B cell (primary cell): ENCODE results near the gene RAD51B. TPM values are rescaled to one million over a fixed set of nuclear protein-coding genes. Genes with fewer than 3 reads are reported as not detected.

Experiments
- ATAC-seq: fragments of 200-7000 bp; cut with Tn5 transposase; one replicate; pipeline ENCODE4 v1.10.0; 2021; ENCODE audit warnings: low read depth, mild to moderate bottlenecking, moderate number of reproducible peaks, moderate library complexity
- CTCF ChIA-PET: fragments of 350-600 bp; sonication (Branson Sonifier 250); formaldehyde crosslinking; loops from one replicate; lab custom pipeline; 2021; ENCODE audit warnings: antibody characterized with exemption, inconsistent platforms; lab: Charles Lee
- POLR2A ChIA-PET: fragments of 350-600 bp; sonication (Branson Sonifier 250); formaldehyde crosslinking; loops from one replicate; lab custom pipeline; 2021; ENCODE audit warnings: antibody characterized with exemption; lab: Charles Lee
- DNase-seq: peaks from one replicate; pipeline ENCODE4 v3.0.0; 2013
- H2AFZ ChIP-seq: 2 replicates; pipeline ENCODE4 v1.6.1; 2012; ENCODE audit warnings: mild to moderate bottlenecking, low read depth, low read length; ENCODE audit not compliant: insufficient read depth, poor library complexity, severe bottlenecking
- H3K27ac ChIP-seq, 2 donors: 1 replicate in 1 of 2; 2 replicates in 1 of 2; pipeline ENCODE4 v1.5.1; 2012 to 2013; ENCODE audit warnings: low read length in 2 of 2, mild to moderate bottlenecking in 2 of 2, moderate library complexity in 1 of 2
- H3K27me3 ChIP-seq, 4 experiments: fragments of 200-600 bp in 1 of 4; sonication (generic) in 1 of 4; replicated peaks in 1 of 4; 1 replicate in 2 of 4; 2 replicates in 2 of 4; pipeline versions ENCODE4 v1.6.1 to v1.7.0; 2013 to 2016; ENCODE audit warnings: low read length in 3 of 4, mild to moderate bottlenecking in 2 of 4, mixed read lengths in 1 of 4, moderate library complexity in 1 of 4; ENCODE audit not compliant: insufficient read depth in 4 of 4, control insufficient read depth in 3 of 4; ENCODE audit errors: control extremely low read depth in 1 of 4
- H3K36me3 ChIP-seq, 2 experiments: replicated peaks in 1 of 2; 1 replicate in 1 of 2; 2 replicates in 1 of 2; pipeline versions ENCODE4 v1.6.1 to v1.7.1; 2013; ENCODE audit warnings: low read length in 1 of 2; ENCODE audit not compliant: insufficient read depth in 2 of 2, control insufficient read depth in 1 of 2; ENCODE audit errors: control extremely low read depth in 1 of 2, extremely low read depth in 1 of 2
- H3K4me1 ChIP-seq, 2 donors: fragments of 200-600 bp in 1 of 2; sonication (generic) in 1 of 2; 1 replicate in 1 of 2; 2 replicates in 1 of 2; pipeline versions ENCODE4 v1.5.1 to v1.6.1; 2013 to 2017; ENCODE audit warnings: low read length in 2 of 2; ENCODE audit not compliant: control insufficient read depth in 2 of 2, insufficient read depth in 2 of 2
- H3K4me2 ChIP-seq: replicated peaks from 2 replicates; pipeline ENCODE3; 2012; ENCODE audit warnings: mild to moderate bottlenecking, low read depth, low read length; ENCODE audit not compliant: poor library complexity, severe bottlenecking
- H3K4me3 ChIP-seq, 5 experiments: fragments of 200-600 bp in 1 of 5; sonication (generic) in 1 of 5; 1 replicate in 3 of 5; 2 replicates in 2 of 5; pipeline versions ENCODE4 v1.5.1 to v1.7.0; 2011 to 2016; ENCODE audit warnings: low read length in 4 of 5, mild to moderate bottlenecking in 4 of 5, low read depth in 2 of 5, control low read depth in 1 of 5, moderate library complexity in 1 of 5; ENCODE audit not compliant: insufficient read depth in 1 of 5; ENCODE audit errors: control extremely low read depth in 1 of 5, extremely low read depth in 1 of 5
- H3K79me2 ChIP-seq: fragments of 200-600 bp; sonication (generic); one replicate; pipeline ENCODE4 v1.6.0; 2016; ENCODE audit warnings: low read length; ENCODE audit not compliant: control insufficient read depth, insufficient read depth
- H3K9ac ChIP-seq: fragments of 200-600 bp; sonication (generic); 2 replicates; pipeline ENCODE4 v1.6.1; 2017; ENCODE audit warnings: mild to moderate bottlenecking, low read length, moderate library complexity
- H3K9me3 ChIP-seq, 3 donors: one replicate each; pipeline versions ENCODE4 v1.6.1 to v1.7.1; 2013; ENCODE audit warnings: low read length in 2 of 3; ENCODE audit not compliant: control insufficient read depth in 2 of 3, insufficient read depth in 1 of 3; ENCODE audit errors: control extremely low read depth in 1 of 3
- H4K20me1 ChIP-seq: 2 replicates; pipeline ENCODE4 v1.6.0; 2012; ENCODE audit warnings: mild to moderate bottlenecking, low read length; ENCODE audit not compliant: insufficient read depth, control insufficient read depth, poor library complexity, severe bottlenecking
- H3K27ac Mint-ChIP-seq: one replicate; pipeline ENCODE4 v1.8.0; 2021; ENCODE audit warnings: mixed read lengths
- H3K27me3 Mint-ChIP-seq: one replicate; pipeline ENCODE4 v1.8.0; 2021; ENCODE audit warnings: mixed read lengths
- H3K4me1 Mint-ChIP-seq: one replicate; pipeline ENCODE4 v1.8.0; 2021; ENCODE audit warnings: mixed read lengths
- H3K4me3 Mint-ChIP-seq: one replicate; pipeline ENCODE4 v1.8.0; 2021; ENCODE audit warnings: mixed read lengths
- H3K9me3 Mint-ChIP-seq: one replicate; pipeline ENCODE4 v1.8.0; 2022; ENCODE audit warnings: mixed read lengths; ENCODE audit not compliant: insufficient read depth
- CTCF ChIP-seq: fragments of 200-600 bp; IDR thresholded peaks from one replicate; pipeline ENCODE4 v1.8.0; 2022; ENCODE audit warnings: antibody characterized with exemption, mild to moderate bottlenecking
- EZH2 ChIP-seq: IDR thresholded peaks from 2 replicates; pipeline ENCODE4 v1.6.1; 2012; ENCODE audit warnings: borderline replicate concordance, low read depth, mild to moderate bottlenecking, moderate library complexity, low read length; ENCODE audit not compliant: insufficient read depth, poor library complexity, severe bottlenecking
- WGBS: methylation state at CpG from one replicate; pipeline ENCODE4 v1.1.5; 2013; ENCODE audit warnings: missing lambda C conversion rate; ENCODE audit not compliant: insufficient coverage; 5-methylcytosine and 5-hydroxymethylcytosine counted together
- intact Hi-C: fragments of 100-400 bp; cut with micrococcal nuclease; formaldehyde crosslinking; loops from one replicate; pipeline ENCODE4 v1.10.0; 2022
- polyA plus RNA-seq: library from polyadenylated mRNA; depleted of rRNA; stranded (reverse); fragments of >200 nt; gene quantifications from 2 replicates; pipeline ENCODE4 v1.2.3, GENCODE V29; 2012
- total RNA-seq, 2 donors: library from RNA; stranded (reverse); fragments of 120-200 nt in 1 of 2; gene quantifications; 1 replicate in 1 of 2; 2 replicates in 1 of 2; pipeline versions ENCODE4 v1.2.3 to v1.2.4, GENCODE V29; 2013 to 2022

Gene RAD51B
- total and polyA plus RNA-seq, 2 donors (not counting 1 experiment from before 2014, with no cell fraction given) = 6.5 to 60.6 TPM

- Mint-ChIP-seq H3K9me3 (no peaks in the 10 kb centered on the region), H3K27ac (no peak overlapping the region), H3K4me1 (no peaks in the 10 kb centered on the region), H3K4me3 (no peak overlapping the region), H3K27me3 (no peaks in the 10 kb centered on the region)
- Histone ChIP-seq H3K27me3 (no peaks in the 10 kb centered on the region), H3K4me2 (no peak overlapping the region), H3K79me2 (no peaks in the 10 kb centered on the region), H3K27ac (no peak overlapping the region), H3K4me1 (no peaks in the 10 kb centered on the region), H3K4me3 (no peak overlapping the region), H3K36me3 (no peaks in the 10 kb centered on the region), H3K9ac (no peak overlapping the region), H4K20me1 (no peaks in the 10 kb centered on the region), H3K9me3 (no peaks in the 10 kb centered on the region), H2AFZ (no peak overlapping the region)
- intact Hi-C loops = no loop called here
- no peak for ATAC-seq
- 100% methylated on average over 1 of the region's 4 CpGs for WGBS
- ChIA-PET CTCF (interaction anchor here (0.5 to 1.0 kb wide), 2 partner anchors 227 to 667 kb away, joined by 3 read pairs; no protein-coding TSS in a partner anchor), POLR2A (no interaction called here)
- no peak for DNase-seq
- TF ChIP-seq EZH2 (no peak), CTCF (no peak)
Observed at GRCh38 chr14:68160779-68161546, 341.4 kb downstream of the RAD51B start.

GRCh38 chr14:68162887-68163286 is 343.3 kb downstream of the RAD51B start:
- no peak overlapping the region for H2AFZ ChIP-seq
- no peaks in the 10 kb centered on the region for H3K79me2 ChIP-seq
- Mint-ChIP-seq H3K9me3 (no peaks in the 10 kb centered on the region), H3K4me3 (no peak overlapping the region), H3K27ac (no peak overlapping the region), H3K4me1 (no peaks in the 10 kb centered on the region), H3K27me3 (no peaks in the 10 kb centered on the region)
- no peak overlapping the region for H3K9ac ChIP-seq
- ATAC-seq (no peak), DNase-seq (no peak)
- TF ChIP-seq EZH2 (no peak), CTCF (no peak)
- CTCF ChIA-PET = no interaction called here
- no peaks in the 10 kb centered on the region for H3K27me3 ChIP-seq
- WGBS = no CpG with 5 or more reads among the region's 4 CpGs
- no peak overlapping the region for H3K4me3 ChIP-seq
- POLR2A ChIA-PET = no interaction called here
- H3K27ac ChIP-seq = no peak overlapping the region
- intact Hi-C loops = no loop called here
- H3K9me3 ChIP-seq = no peaks in the 10 kb centered on the region
- no peak overlapping the region for H3K4me2 ChIP-seq
- no peaks in the 10 kb centered on the region for H4K20me1 ChIP-seq
- H3K36me3 ChIP-seq = no peaks in the 10 kb centered on the region
- H3K4me1 ChIP-seq = no peaks in the 10 kb centered on the region
